CD4-positive, alpha-beta T cell treated with Interleukin-17A for 4 hours (primary cell): ENCODE results near the gene KCNQ2.

Source experiments
- DNase-seq: peaks from one replicate; pipeline ENCODE4 v3.0.0-alpha.2; 2020; ENCODE audit warnings: mixed read lengths

KCNQ2 gene

GRCh38 chr20:63469713-63470101 is 2.7 kb downstream of the KCNQ2 start:
- DNase-seq = no peak

GRCh38 chr20:63469019-63469712 is 3.3 kb downstream of the KCNQ2 start:
- no peak for DNase-seq

GRCh38 chr20:63468421-63468820 is 4.0 kb downstream of the KCNQ2 start:
- no peak for DNase-seq

- DNase-seq = no peak
Observed at GRCh38 chr20:63467294-63468083, 5.0 kb downstream of the KCNQ2 start.

- DNase-seq = no peak
Observed at GRCh38 chr20:63466861-63467260, 5.6 kb downstream of the KCNQ2 start.

- DNase-seq = no peak
Observed at GRCh38 chr20:63466250-63466825, 6.1 kb downstream of the KCNQ2 start.

- DNase-seq = no peak
Observed at GRCh38 chr20:63465380-63466249, 6.8 kb downstream of the KCNQ2 start.

- DNase-seq = no peak
Observed at GRCh38 chr20:63464289-63464635, 8.2 kb downstream of the KCNQ2 start.

GRCh38 chr20:63463400-63464288 is 8.8 kb downstream of the KCNQ2 start:
- DNase-seq = no peak

GRCh38 chr20:63462244-63462643 is 10.2 kb downstream of the KCNQ2 start:
- no peak for DNase-seq

GRCh38 chr20:63461104-63461763 is 11.2 kb downstream of the KCNQ2 start:
- no peak for DNase-seq

GRCh38 chr20:63459070-63459380 is 13.4 kb downstream of the KCNQ2 start:
- DNase-seq = no peak

GRCh38 chr20:63458170-63459069 is 14.0 kb downstream of the KCNQ2 start:
- no peak for DNase-seq

- DNase-seq = no peak
Observed at GRCh38 chr20:63457737-63458136, 14.7 kb downstream of the KCNQ2 start.

- DNase-seq = no peak
Observed at GRCh38 chr20:63456429-63457284, 15.8 kb downstream of the KCNQ2 start.

GRCh38 chr20:63455568-63455859 is 16.9 kb downstream of the KCNQ2 start:
- DNase-seq = no peak

- no peak for DNase-seq
Observed at GRCh38 chr20:63454731-63455567, 17.5 kb downstream of the KCNQ2 start.

GRCh38 chr20:63452821-63453523 is 19.5 kb downstream of the KCNQ2 start:
- peak; percentile 17 for DNase-seq
